Measurements from ENCODE around the gene RHBG.

- TF ChIP-seq, protein P1, sequence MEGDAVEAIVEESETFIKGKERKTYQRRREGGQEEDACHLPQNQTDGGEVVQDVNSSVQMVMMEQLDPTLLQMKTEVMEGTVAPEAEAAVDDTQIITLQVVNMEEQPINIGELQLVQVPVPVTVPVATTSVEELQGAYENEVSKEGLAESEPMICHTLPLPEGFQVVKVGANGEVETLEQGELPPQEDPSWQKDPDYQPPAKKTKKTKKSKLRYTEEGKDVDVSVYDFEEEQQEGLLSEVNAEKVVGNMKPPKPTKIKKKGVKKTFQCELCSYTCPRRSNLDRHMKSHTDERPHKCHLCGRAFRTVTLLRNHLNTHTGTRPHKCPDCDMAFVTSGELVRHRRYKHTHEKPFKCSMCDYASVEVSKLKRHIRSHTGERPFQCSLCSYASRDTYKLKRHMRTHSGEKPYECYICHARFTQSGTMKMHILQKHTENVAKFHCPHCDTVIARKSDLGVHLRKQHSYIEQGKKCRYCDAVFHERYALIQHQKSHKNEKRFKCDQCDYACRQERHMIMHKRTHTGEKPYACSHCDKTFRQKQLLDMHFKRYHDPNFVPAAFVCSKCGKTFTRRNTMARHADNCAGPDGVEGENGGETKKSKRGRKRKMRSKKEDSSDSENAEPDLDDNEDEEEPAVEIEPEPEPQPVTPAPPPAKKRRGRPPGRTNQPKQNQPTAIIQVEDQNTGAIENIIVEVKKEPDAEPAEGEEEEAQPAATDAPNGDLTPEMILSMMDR (IDR thresholded peaks at IDR 0.05 in 4 of 5, conservative IDR thresholded peaks at IDR 0.05 in 1 of 5) = no peak
- no peak for TF ChIP-seq POLR2A (IDR thresholded peaks at IDR 0.05)
Measured at GRCh38 chr1:156421939-156422601, 53.1 kb downstream of the RHBG start.

Data from gastrocnemius medialis (tissue), 4 donors.